ENCODE results near the gene SPATA16.

GRCh38 chr3:173009410-173009809, 131.6 kb downstream of the SPATA16 start:
- TF ChIP-seq CTCF (IDR thresholded peaks at IDR 0.05; ENCODE audit: low read depth, low read length, poor library complexity, severe bottlenecking) (no peak), EZH2phosphoT487 (IDR thresholded peaks at IDR 0.05; ENCODE audit: borderline replicate concordance, low read length) (no peak)

Measured in DOHH2 (cell line).